H9 (cell line): Measurements from ENCODE around the gene IFIT1B. TPM values are rescaled to one million over a fixed set of nuclear protein-coding genes. Genes with fewer than 3 reads are reported as not detected.

Experiments used
- DNase-seq: peaks from one replicate; pipeline ENCODE4 v3.0.0-alpha.2; 2017
- H2AFZ ChIP-seq: one replicate; pipeline ENCODE4 v1.6.1; 2013; ENCODE audit warnings: mild to moderate bottlenecking, low read length, control low read depth, moderate library complexity
- H2AK5ac ChIP-seq: 2 replicates; pipeline ENCODE4 v1.6.1; 2013; ENCODE audit warnings: low read length, control low read depth, mixed read lengths; ENCODE audit not compliant: insufficient read length
- H2BK120ac ChIP-seq: one replicate; pipeline ENCODE4 v1.6.1; 2013; ENCODE audit warnings: low read depth, mild to moderate bottlenecking, low read length, control low read depth, inconsistent platforms; ENCODE audit not compliant: poor library complexity, severe bottlenecking
- H2BK12ac ChIP-seq: 2 replicates; pipeline ENCODE4 v1.6.1; 2013; ENCODE audit warnings: low read length, control low read depth, mixed read lengths, low read depth; ENCODE audit not compliant: insufficient read length
- H2BK15ac ChIP-seq: 2 replicates; pipeline ENCODE4 v1.6.1; 2013; ENCODE audit warnings: low read depth, low read length, control low read depth
- H2BK20ac ChIP-seq: one replicate; pipeline ENCODE4 v1.6.1; 2013; ENCODE audit warnings: low read depth, mild to moderate bottlenecking, low read length, control low read depth, inconsistent platforms; ENCODE audit not compliant: poor library complexity, severe bottlenecking
- H2BK5ac ChIP-seq: 2 replicates; pipeline ENCODE4 v1.6.1; 2013; ENCODE audit warnings: low read length, control low read depth, mixed read lengths; ENCODE audit not compliant: insufficient read length
- H3K14ac ChIP-seq: 2 replicates; pipeline ENCODE4 v1.6.1; 2013; ENCODE audit warnings: low read length, control low read depth; ENCODE audit not compliant: insufficient read depth
- H3K18ac ChIP-seq: 2 replicates; pipeline ENCODE4 v1.6.1; 2013; ENCODE audit warnings: low read depth, mild to moderate bottlenecking, mixed read lengths, low read length, control low read depth; ENCODE audit not compliant: insufficient read length
- H3K23ac ChIP-seq: 2 replicates; pipeline ENCODE4 v1.6.1; 2013; ENCODE audit warnings: low read length, control low read depth, mixed read lengths, low read depth; ENCODE audit not compliant: insufficient read length
- H3K23me2 ChIP-seq: 2 replicates; pipeline ENCODE4 v1.6.1; 2013; ENCODE audit warnings: low read depth, mild to moderate bottlenecking, mixed read lengths, low read length, control low read depth; ENCODE audit not compliant: insufficient read length, poor library complexity, severe bottlenecking
- H3K27ac ChIP-seq: 2 replicates; pipeline ENCODE4 v1.5.1; 2013; ENCODE audit warnings: low read length, control low read depth, mixed read lengths, low read depth; ENCODE audit not compliant: insufficient read length
- H3K27me3 ChIP-seq: 2 replicates; pipeline ENCODE4 v1.6.1; 2013; ENCODE audit warnings: low read length, control low read depth, inconsistent platforms; ENCODE audit not compliant: insufficient read depth
- H3K4ac ChIP-seq: 2 replicates; pipeline ENCODE4 v1.6.1; 2013; ENCODE audit warnings: low read depth, mild to moderate bottlenecking, control low read depth, inconsistent platforms, low read length, moderate library complexity
- H3K4me1 ChIP-seq: 2 replicates; pipeline ENCODE4 v1.6.1; 2013; ENCODE audit warnings: low read length, control low read depth, inconsistent platforms; ENCODE audit not compliant: insufficient read depth
- H3K4me2 ChIP-seq: 2 replicates; pipeline ENCODE4 v1.6.1; 2013; ENCODE audit warnings: low read length, control low read depth, mixed read lengths; ENCODE audit not compliant: insufficient read length, insufficient read depth
- H3K56ac ChIP-seq: 2 replicates; pipeline ENCODE4 v1.6.1; 2013; ENCODE audit warnings: low read depth, mild to moderate bottlenecking, mixed read lengths, low read length, control low read depth; ENCODE audit not compliant: insufficient read length
- H3K79me1 ChIP-seq: 2 replicates; pipeline ENCODE4 v1.6.1; 2013; ENCODE audit warnings: low read depth, mild to moderate bottlenecking, moderate library complexity, low read length, control low read depth, inconsistent platforms; ENCODE audit not compliant: insufficient read depth, poor library complexity, severe bottlenecking
- H3K79me2 ChIP-seq: 2 replicates; pipeline ENCODE4 v1.6.1; 2013; ENCODE audit warnings: low read length, control low read depth, inconsistent platforms; ENCODE audit not compliant: insufficient read depth
- H3K9ac ChIP-seq: 2 replicates; pipeline ENCODE4 v1.6.1; 2013; ENCODE audit warnings: low read length, control low read depth, mixed read lengths; ENCODE audit not compliant: insufficient read length; ENCODE audit errors: extremely low read depth
- H3K9me3 ChIP-seq: one replicate; pipeline ENCODE4 v1.6.1; 2013; ENCODE audit warnings: low read depth, low read length, inconsistent platforms; ENCODE audit not compliant: control insufficient read depth
- H3T11ph ChIP-seq: one replicate; pipeline ENCODE4 v1.6.1; 2013; ENCODE audit warnings: mild to moderate bottlenecking, low read length, control low read depth, inconsistent platforms
- H4K20me1 ChIP-seq: one replicate; pipeline ENCODE4 v1.6.1; 2013; ENCODE audit not compliant: control insufficient read depth, insufficient read length, insufficient read depth
- H4K5ac ChIP-seq: 2 replicates; pipeline ENCODE4 v1.6.1; 2013; ENCODE audit warnings: low read depth, mild to moderate bottlenecking, mixed read lengths, low read length, control low read depth; ENCODE audit not compliant: insufficient read length
- H4K8ac ChIP-seq: replicated peaks from 2 replicates; pipeline ENCODE4 v1.6.1; 2013; ENCODE audit warnings: low read length, control low read depth, mixed read lengths, low read depth; ENCODE audit not compliant: insufficient read length
- H4K91ac ChIP-seq: 2 replicates; pipeline ENCODE4 v1.6.1; 2013; ENCODE audit warnings: low read depth, mild to moderate bottlenecking, moderate library complexity, mixed read lengths, low read length, control low read depth; ENCODE audit not compliant: insufficient read length
- H3K27ac Mint-ChIP-seq, 3 experiments: 2 replicates in 2 of 3; 3 replicates in 1 of 3; pipeline ENCODE4 v1.8.0; 2020 to 2021; ENCODE audit warnings: mixed read lengths in 3 of 3, mild to moderate bottlenecking in 1 of 3, moderate library complexity in 1 of 3
- H3K27me3 Mint-ChIP-seq: 2 replicates; pipeline ENCODE4 v1.8.0; 2021; ENCODE audit warnings: low read depth, mild to moderate bottlenecking, moderate library complexity, mixed read lengths
- H3K36me3 Mint-ChIP-seq, 3 experiments: 2 replicates in 2 of 3; 3 replicates in 1 of 3; pipeline ENCODE4 v1.8.0; 2020 to 2021; ENCODE audit warnings: low read depth in 3 of 3, mixed read lengths in 3 of 3; ENCODE audit not compliant: insufficient read depth in 1 of 3
- H3K4me1 Mint-ChIP-seq, 2 experiments: 2 replicates each; pipeline ENCODE4 v1.8.0; 2020; ENCODE audit warnings: mixed read lengths in 2 of 2
- H3K4me3 Mint-ChIP-seq, 2 experiments: 2 replicates in 1 of 2; 3 replicates in 1 of 2; pipeline ENCODE4 v1.8.0; 2020 to 2021; ENCODE audit warnings: mild to moderate bottlenecking in 2 of 2, mixed read lengths in 2 of 2, moderate library complexity in 1 of 2
- H3K9me3 Mint-ChIP-seq, 2 experiments: 2 replicates in 1 of 2; 3 replicates in 1 of 2; pipeline ENCODE4 v1.8.0; 2020; ENCODE audit warnings: mild to moderate bottlenecking in 2 of 2, mixed read lengths in 2 of 2, moderate library complexity in 1 of 2
- CTCF ChIP-seq: fragments of 200-600 bp; sonication (generic); conservative IDR thresholded peaks from 3 replicates; pipeline ENCODE4 v1.8.0; 2021; ENCODE audit warnings: antibody characterized with exemption, mild to moderate bottlenecking
- WGBS: extraction: QIAGEN DNeasy Blood & Tissue Kit; methylation state at CpG from one replicate; pipeline ENCODE4 v1.1.7; 2013; ENCODE audit warnings: missing lambda C conversion rate, low lambda C conversion rate, mixed read lengths; ENCODE audit not compliant: insufficient read length; ENCODE audit errors: extremely low coverage; 5-methylcytosine and 5-hydroxymethylcytosine counted together
- total RNA-seq: library from RNA; stranded (reverse); gene quantifications from 2 replicates; pipeline ENCODE4 v1.2.1, GENCODE V29; 2021

IFIT1B gene
- total RNA-seq, 1 experiment from 2014 or later: not detected

- Histone ChIP-seq H3K4me1 (no peaks in the 10 kb centered on the region), H3K4me2 (no peak overlapping the region), H4K8ac (no peak overlapping the region), H4K20me1 (no peaks in the 10 kb centered on the region), H3K27ac (no peak overlapping the region), H2BK120ac (no peak overlapping the region), H3K14ac (no peak overlapping the region), H3K56ac (no peak overlapping the region), H3K27me3 (no peaks in the 10 kb centered on the region), H3K9me3 (no peaks in the 10 kb centered on the region), H3T11ph (no peak overlapping the region), H3K79me1 (no peaks in the 10 kb centered on the region), H3K4ac (no peak overlapping the region), H2BK20ac (no peak overlapping the region), H3K79me2 (no peaks in the 10 kb centered on the region), H4K5ac (no peak overlapping the region), H3K23ac (no peak overlapping the region), H4K91ac (no peak overlapping the region), H2BK15ac (no peak overlapping the region), H3K9ac (no peak overlapping the region), H3K18ac (no peak overlapping the region), H2AK5ac (no peak overlapping the region), H3K23me2 (no peaks in the 10 kb centered on the region), H2BK12ac (no peak overlapping the region), H2AFZ (no peak overlapping the region), H2BK5ac (no peak overlapping the region)
- Mint-ChIP-seq H3K27me3 (no peaks in the 10 kb centered on the region), H3K4me3 (no peak overlapping the region), H3K36me3 (no peaks in the 10 kb centered on the region), H3K4me1 (peaks cover 32 to 35% of the 10 kb centered on the region in 2 experiments), H3K9me3 (no peaks in the 10 kb centered on the region), H3K27ac (no peak overlapping the region)
- DNase-seq: no peak
- no CpG with 5 or more reads among the region's 4 CpGs for WGBS
- TF ChIP-seq CTCF: no peak
Measured at GRCh38 chr10:89427629-89428028, 49.8 kb downstream of the IFIT1B start.
